Measurements from ENCODE around the gene AOPEP. TPM values are rescaled to one million over a fixed set of nuclear protein-coding genes. Genes with fewer than 3 reads are reported as not detected.
A peak's percentile ranks its signal among the peaks of the same experiment; 100 is the strongest.

AOPEP gene
- total RNA-seq, 1 experiment from 2014 or later: 14.4 TPM

- Mint-ChIP-seq H3K36me3 (no peaks in the 10 kb centered on the region), H3K9me3 (no peaks in the 10 kb centered on the region)
Observed at GRCh38 chr9:94922098-94922607, 195.7 kb downstream of the AOPEP start.

GRCh38 chr9:94922691-94923107 lies 196.2 kb downstream of the AOPEP start:
- Mint-ChIP-seq H3K27me3 (ENCODE audit: low read depth) (no peaks in the 10 kb centered on the region; the same call in 1 of the 2 replicates), H3K4me1 (peaks cover 36% of the 10 kb centered on the region), H3K4me3 (no peak overlapping the region), H3K36me3 (no peaks in the 10 kb centered on the region), H3K9me3 (no peaks in the 10 kb centered on the region), H3K27ac (peak overlapping the region; percentile 6)
- DNase-seq (ENCODE audit: low spot score) (no peak), ATAC-seq (no peak)
- ChIA-PET POLR2A (no interaction called here), CTCF (no interaction called here)
- no peak for TF ChIP-seq USF2 (CRISPR knock-in tag; IDR thresholded peaks at IDR 0.05)
- TF ChIP-seq TCF7 (CRISPR knock-in tag; IDR thresholded peaks at IDR 0.05; ENCODE audit: low read depth): no peak
- TF ChIP-seq CTCF (IDR thresholded peaks at IDR 0.05): no peak
- TF ChIP-seq ATF2 (CRISPR knock-in tag; IDR thresholded peaks at IDR 0.05; ENCODE audit: borderline replicate concordance, low read depth): no peak
- TF ChIP-seq ETV6 (CRISPR knock-in tag; IDR thresholded peaks at IDR 0.05): no peak
- TF ChIP-seq FOXJ3 (CRISPR knock-in tag; IDR thresholded peaks at IDR 0.05; ENCODE audit: borderline replicate concordance): no peak
- no peak for TF ChIP-seq MYBL2 (CRISPR knock-in tag; IDR thresholded peaks at IDR 0.05)
- no peak for TF ChIP-seq GABPB1 (CRISPR knock-in tag; IDR thresholded peaks at IDR 0.05)
- TF ChIP-seq ZNF416 (CRISPR knock-in tag; IDR thresholded peaks at IDR 0.05): no peak
- TF ChIP-seq EMX1 (CRISPR knock-in tag; IDR thresholded peaks at IDR 0.05): no peak
- TF ChIP-seq HMGXB4 (CRISPR knock-in tag; IDR thresholded peaks at IDR 0.05): no peak
- no peak for TF ChIP-seq NFYB (CRISPR knock-in tag; conservative IDR thresholded peaks at IDR 0.05; ENCODE audit: low read depth)
- no peak for TF ChIP-seq ZNF263 (CRISPR knock-in tag; IDR thresholded peaks at IDR 0.05; ENCODE audit: low read depth)
- TF ChIP-seq PRRX2 (CRISPR knock-in tag; IDR thresholded peaks at IDR 0.05): no peak
- no peak for TF ChIP-seq CBFB (CRISPR knock-in tag; IDR thresholded peaks at IDR 0.05; ENCODE audit: low read depth)
- no peak for TF ChIP-seq TP53 (CRISPR knock-in tag; IDR thresholded peaks at IDR 0.05)
- no peak for TF ChIP-seq ZNF232 (CRISPR knock-in tag; IDR thresholded peaks at IDR 0.05)
- no peak for TF ChIP-seq ZNF396 (CRISPR knock-in tag; IDR thresholded peaks at IDR 0.05; ENCODE audit: borderline replicate concordance)

More at GRCh38 chr9:94922098-94922607, 195.7 kb downstream of the AOPEP start:
- Mint-ChIP-seq H3K4me1 (peaks cover 40% of the 10 kb centered on the region), H3K27me3 (ENCODE audit: low read depth) (no peaks in the 10 kb centered on the region), H3K4me3 (no peak overlapping the region), H3K27ac (peak overlapping the region; percentile 6; the same call in 1 of the 2 replicates)
- DNase-seq (ENCODE audit: low spot score) (no peak), ATAC-seq (peak; percentile 23)
- CTCF ChIA-PET: no interaction called here
- TF ChIP-seq CTCF (IDR thresholded peaks at IDR 0.05): no peak
- peak; percentile 40; the same call in 1 of the 2 replicates for TF ChIP-seq GABPB1 (CRISPR knock-in tag; IDR thresholded peaks at IDR 0.05)
- POLR2A ChIA-PET: no interaction called here

Data from WTC11 (cell line).